ENCODE measurements around the gene IL18BP.

DNA sequence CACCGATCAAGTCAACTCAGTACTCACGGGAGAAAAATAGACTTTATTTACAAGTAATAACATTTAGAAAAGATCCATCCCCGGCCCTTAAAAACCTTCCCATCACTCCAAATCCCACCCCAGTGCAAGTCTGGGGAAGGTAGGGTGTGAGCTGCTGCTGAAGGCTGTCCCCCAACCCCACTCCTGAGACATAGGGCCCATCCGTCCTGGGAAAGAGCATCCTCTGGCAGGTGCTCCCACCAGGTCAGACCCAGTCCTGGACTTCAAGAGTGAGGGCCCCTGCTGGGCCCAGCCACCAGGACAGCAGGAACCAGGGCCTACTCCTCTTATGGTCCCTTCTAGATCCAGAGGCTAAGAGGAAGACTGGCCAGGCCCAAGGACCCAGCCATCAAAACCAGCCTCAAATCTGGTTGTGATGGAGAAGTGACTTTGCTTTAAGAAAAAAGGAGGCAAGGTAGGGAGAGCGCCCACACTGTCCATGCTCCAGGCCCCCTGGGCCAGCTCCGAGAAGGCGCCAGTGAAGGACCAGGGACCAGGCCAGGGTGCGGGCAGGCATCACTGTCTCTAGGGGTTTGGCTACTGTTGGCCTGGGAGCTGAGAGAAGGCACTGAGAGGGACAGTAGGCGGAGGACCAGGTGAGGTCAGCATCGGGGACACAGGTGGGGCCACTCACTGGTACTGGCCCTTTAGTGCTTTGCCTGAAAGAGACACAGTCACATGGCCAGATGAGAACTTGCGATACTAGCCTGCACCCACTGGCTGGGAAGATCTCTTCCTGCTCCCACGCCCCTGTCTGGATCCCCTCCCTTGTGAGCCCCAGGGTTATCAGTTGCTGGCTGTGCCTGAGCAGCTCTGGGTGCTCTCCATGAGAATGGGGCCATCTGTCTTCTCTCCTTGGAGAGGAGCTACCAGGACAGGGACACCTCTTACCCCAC, 4.4 kb downstream of the IL18BP start:
- TF ChIP-seq, protein P1, sequence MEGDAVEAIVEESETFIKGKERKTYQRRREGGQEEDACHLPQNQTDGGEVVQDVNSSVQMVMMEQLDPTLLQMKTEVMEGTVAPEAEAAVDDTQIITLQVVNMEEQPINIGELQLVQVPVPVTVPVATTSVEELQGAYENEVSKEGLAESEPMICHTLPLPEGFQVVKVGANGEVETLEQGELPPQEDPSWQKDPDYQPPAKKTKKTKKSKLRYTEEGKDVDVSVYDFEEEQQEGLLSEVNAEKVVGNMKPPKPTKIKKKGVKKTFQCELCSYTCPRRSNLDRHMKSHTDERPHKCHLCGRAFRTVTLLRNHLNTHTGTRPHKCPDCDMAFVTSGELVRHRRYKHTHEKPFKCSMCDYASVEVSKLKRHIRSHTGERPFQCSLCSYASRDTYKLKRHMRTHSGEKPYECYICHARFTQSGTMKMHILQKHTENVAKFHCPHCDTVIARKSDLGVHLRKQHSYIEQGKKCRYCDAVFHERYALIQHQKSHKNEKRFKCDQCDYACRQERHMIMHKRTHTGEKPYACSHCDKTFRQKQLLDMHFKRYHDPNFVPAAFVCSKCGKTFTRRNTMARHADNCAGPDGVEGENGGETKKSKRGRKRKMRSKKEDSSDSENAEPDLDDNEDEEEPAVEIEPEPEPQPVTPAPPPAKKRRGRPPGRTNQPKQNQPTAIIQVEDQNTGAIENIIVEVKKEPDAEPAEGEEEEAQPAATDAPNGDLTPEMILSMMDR (IDR thresholded peaks at IDR 0.05), result no peak
- TF ChIP-seq POLR2A (IDR thresholded peaks at IDR 0.05) (no peak), POLR2AphosphoS5 (IDR thresholded peaks at IDR 0.05) (no peak)

Data from prostate gland (tissue), 2 donors.